H1 (cell line): Measurements from ENCODE around the gene TSHZ2. TPM values are rescaled to one million over a fixed set of nuclear protein-coding genes. Genes with fewer than 3 reads are reported as not detected.

Experiments
- CHD7 ChIP-seq: fragments of 300-600 bp; sonication (generic); IDR thresholded peaks from 2 replicates; pipeline ENCODE4 v1.7.1; 2012; ENCODE audit warnings: low read length, moderate library complexity, mild to moderate bottlenecking, inconsistent platforms; ENCODE audit not compliant: insufficient replicate concordance
- RFX5 ChIP-seq: IDR thresholded peaks from 2 replicates; pipeline ENCODE4 v1.6.1; 2011; ENCODE audit warnings: low read depth, low read length, improper control_type of control experiment, borderline replicate concordance
- SIN3A ChIP-seq, 2 experiments: IDR thresholded peaks in 1 of 2; conservative IDR thresholded peaks in 1 of 2; 2 replicates each; pipeline ENCODE4 v1.6.1; 2011 to 2012; ENCODE audit warnings: low read length in 2 of 2, improper control_type of control experiment in 1 of 2, low read depth in 1 of 2, mild to moderate bottlenecking in 1 of 2
- SIRT6 ChIP-seq: IDR thresholded peaks from one replicate; pipeline ENCODE4 v1.7.1; 2012; ENCODE audit warnings: low read length, inconsistent platforms
- SP4 ChIP-seq: IDR thresholded peaks from 2 replicates; pipeline ENCODE4 v1.6.1; 2012; ENCODE audit warnings: low read length, inconsistent platforms
- SRF ChIP-seq: IDR thresholded peaks from 2 replicates; pipeline ENCODE4 v1.6.1; 2011; ENCODE audit warnings: mild to moderate bottlenecking, low read depth, low read length, moderate library complexity
- TAF7 ChIP-seq: optimal IDR thresholded peaks from 2 replicates; pipeline ENCODE3; 2011; ENCODE audit warnings: low read depth, mild to moderate bottlenecking, inconsistent platforms, low read length, moderate library complexity, borderline replicate concordance
- ZNF274 ChIP-seq: IDR thresholded peaks from 2 replicates; pipeline ENCODE4 v1.7.0; 2012; ENCODE audit warnings: low read length, borderline replicate concordance; ENCODE audit errors: extremely low read depth
- polyA plus RNA-seq, 7 experiments: library from polyadenylated mRNA; depleted of rRNA in 3 of 7; stranded (reverse) in 5 of 7; unstranded in 2 of 7; fragments of >200 nt in 5 of 7; fragments of 200-250 nt in 2 of 7; gene quantifications; 1 replicate in 5 of 7; 2 replicates in 1 of 7; 4 replicates in 1 of 7; pipeline versions ENCODE4 v1.2.1 to v1.2.3, GENCODE V29; 2011 to 2013; ENCODE audit warnings: missing spikeins in 2 of 7, mixed read lengths in 2 of 7
- total RNA-seq: library from RNA; stranded (reverse); fragmentation: NEBNext Ultra II Directional; extraction: Animal tissue kit (Norgen Biotek cat#: 25700); gene quantifications from 2 replicates; pipeline ENCODE4 v1.2.1, GENCODE V29; 2021

Gene TSHZ2
- total and polyA plus RNA-seq, 2 of the 8 experiments (the other 6 are each of a cell fraction or from before 2014, with no cell fraction given) = 0.14 to 0.30 TPM

GRCh38 chr20:53302695-53303412 is 330.7 kb downstream of the TSHZ2 start (continued):
- TF ChIP-seq CHD7 (no peak), SIN3A (conservative IDR thresholded peaks at IDR 0.05 in 1 of 2, IDR thresholded peaks at IDR 0.05 in 1 of 2; ENCODE audit: low read depth in 1 of 2, low read length in 2 of 2) (no peak), TAF7 (no peak), RFX5 (no peak), ZNF274 (no peak), SRF (no peak), SP4 (no peak), SIRT6 (no peak)
- TF ChIP-seq, all 59 proteins: peak for 0
